TTC549 (cell line): Measurements from ENCODE around the gene KCTD20.

Experiments
- FAIRE-seq: peaks from 2 replicates; lab custom pipeline; 2012; peaks lifted over from hg19 to GRCh38; lab: Jason Lieb, UNC

Gene KCTD20

GRCh38 chr6:36493859-36494258, 51.1 kb downstream of the KCTD20 start:
- FAIRE-seq: no peak

GRCh38 chr6:36495086-36495485, 52.3 kb downstream of the KCTD20 start:
- FAIRE-seq: no peak

GRCh38 chr6:36499918-36500317, 57.1 kb downstream of the KCTD20 start:
- no peak for FAIRE-seq

DNA sequence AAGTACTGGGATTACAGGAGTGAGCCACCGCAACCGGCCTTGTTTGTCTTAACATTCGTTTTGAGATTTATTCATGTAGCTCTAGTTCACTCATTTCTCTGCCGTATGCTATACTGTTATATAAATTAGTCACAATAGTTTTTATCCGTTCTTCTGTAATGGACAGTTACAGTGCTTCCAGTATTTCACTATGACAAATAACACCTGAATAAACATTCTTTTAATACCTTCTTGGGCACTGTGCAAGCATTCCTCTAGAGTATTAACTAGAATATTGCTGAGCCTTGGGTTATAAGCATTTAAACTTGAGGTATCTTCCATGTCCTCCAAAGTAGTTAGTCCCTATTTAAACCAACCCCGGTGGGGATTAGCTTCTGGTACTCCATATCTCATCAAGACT, 58.9 kb downstream of the KCTD20 start:
- FAIRE-seq: no peak

DNA sequence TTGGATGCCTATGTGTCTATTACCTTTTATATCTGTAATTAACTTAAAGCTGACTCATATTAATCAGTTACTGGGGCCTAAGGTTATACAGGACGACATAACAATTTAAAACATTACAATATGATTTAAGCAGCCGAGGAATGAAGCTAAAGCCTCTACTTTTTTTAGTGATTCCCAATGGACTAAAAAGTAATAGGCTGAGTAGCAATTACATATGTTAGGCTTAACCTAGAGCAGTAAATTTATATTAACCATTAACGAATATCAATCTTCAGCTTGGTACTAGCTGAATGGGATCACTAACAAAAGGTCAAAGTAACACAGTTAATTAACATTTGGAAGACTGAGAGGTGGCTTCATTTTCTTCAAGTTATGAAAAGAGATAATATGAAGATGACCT, 61.4 kb downstream of the KCTD20 start:
- no peak for FAIRE-seq

DNA sequence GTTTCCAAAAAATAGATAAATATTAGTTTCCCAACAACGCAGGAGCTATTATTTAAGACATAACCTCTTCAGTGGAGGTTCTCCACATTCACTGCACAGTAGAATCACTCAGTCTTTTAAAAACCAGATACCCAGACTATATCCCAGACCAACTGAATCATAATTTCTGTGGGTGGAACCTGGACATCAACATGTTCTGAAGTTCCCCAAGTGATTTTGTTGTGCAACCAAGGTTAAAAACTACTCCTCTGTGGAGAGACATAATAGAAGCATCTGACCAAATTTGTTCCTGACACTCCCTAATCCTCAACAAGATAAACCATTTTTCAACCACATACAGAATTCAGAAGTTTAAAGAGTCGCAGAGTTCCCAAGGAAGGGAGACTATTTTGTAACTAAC, 62.2 kb downstream of the KCTD20 start:
- no peak for FAIRE-seq

- FAIRE-seq: no peak
Measured at GRCh38 chr6:36505744-36506534, 63.1 kb downstream of the KCTD20 start.

GRCh38 chr6:36506611-36507010, 63.8 kb downstream of the KCTD20 start:
- no peak for FAIRE-seq

DNA sequence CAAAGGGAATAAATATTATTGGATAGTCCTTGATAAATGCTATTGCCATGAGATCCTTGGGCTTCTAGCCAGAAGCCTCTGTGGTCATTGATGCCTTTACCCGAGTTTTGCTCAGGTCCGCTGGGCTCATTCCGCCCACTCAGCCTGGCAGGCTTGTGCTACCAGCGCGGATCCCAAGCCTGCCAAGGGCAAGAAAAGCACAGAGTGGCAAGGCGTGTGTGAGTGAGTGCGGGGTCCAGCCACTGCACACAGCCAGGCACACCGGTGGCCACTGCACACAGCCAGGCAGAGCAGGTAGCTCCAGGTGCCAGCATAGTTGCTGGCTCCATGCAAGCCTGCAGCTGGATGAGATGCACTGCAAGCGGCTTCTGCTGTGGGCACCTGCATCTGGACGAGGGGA, 65.7 kb downstream of the KCTD20 start:
- FAIRE-seq: no peak

DNA sequence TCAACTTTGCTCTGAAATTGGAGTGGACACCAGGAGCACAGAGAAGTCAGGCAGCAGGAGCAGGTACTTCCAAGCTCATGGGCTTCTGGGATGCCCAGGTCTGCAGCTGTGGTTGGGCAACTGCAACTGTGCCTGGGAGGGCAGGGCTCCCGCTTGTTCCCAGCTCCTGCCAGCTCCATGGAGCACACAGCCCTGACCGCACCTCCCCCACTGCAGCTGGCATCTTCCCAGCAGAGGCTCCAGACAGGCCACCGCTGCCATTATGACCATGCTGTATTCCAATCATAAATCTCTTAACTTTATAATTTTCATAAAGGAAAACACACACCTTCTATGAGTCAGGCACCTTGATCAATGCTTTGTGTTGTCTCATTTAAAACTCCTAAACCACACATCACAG, 67.6 kb downstream of the KCTD20 start:
- no peak for FAIRE-seq

DNA sequence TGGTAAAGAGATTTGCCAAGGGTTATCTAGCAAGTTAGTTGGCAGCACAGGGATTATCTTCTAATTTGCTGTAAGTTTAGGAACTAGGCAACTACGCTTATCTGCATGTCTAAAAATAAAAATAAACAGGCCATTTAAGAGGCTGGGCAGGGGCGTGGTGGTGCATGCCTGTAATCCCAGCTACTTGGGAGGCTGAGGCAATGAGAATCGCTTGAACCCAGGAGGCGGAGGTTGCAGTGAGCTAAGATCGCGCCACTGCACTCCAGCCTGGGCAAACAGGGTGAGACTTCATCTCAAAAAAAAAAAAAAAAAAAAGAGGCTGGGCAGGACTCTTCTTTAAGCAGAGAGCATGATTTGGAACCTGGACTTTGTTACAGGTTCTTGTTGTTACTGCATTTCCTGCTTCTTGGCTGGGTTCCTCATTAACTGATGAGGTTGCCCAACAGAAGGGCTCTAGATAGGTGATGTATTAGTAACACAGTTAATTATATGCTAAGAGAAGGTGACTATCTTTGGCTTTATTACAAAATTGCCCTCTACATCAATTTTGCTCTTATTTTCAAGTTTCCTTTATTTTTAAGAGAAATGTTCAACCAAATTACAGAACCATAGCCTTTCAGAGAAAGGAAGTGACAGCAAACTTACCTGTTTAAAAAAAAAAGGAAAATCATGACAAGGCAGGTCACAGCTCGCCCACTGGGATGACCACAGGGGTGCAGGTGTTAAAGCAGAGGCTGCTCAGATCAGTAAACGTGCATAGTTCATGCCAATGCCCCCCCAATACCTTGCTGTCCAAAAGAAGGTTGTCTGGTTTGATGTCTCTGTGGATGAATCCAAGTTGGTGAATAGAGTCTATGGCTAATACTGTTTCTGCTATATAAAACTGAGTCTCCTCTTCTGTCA, 72.0 kb downstream of the KCTD20 start:
- FAIRE-seq: no peak

- no peak for FAIRE-seq
Measured at GRCh38 chr6:36515844-36516243, 73.0 kb downstream of the KCTD20 start.

GRCh38 chr6:36516559-36516958, 73.8 kb downstream of the KCTD20 start:
- no peak for FAIRE-seq

DNA sequence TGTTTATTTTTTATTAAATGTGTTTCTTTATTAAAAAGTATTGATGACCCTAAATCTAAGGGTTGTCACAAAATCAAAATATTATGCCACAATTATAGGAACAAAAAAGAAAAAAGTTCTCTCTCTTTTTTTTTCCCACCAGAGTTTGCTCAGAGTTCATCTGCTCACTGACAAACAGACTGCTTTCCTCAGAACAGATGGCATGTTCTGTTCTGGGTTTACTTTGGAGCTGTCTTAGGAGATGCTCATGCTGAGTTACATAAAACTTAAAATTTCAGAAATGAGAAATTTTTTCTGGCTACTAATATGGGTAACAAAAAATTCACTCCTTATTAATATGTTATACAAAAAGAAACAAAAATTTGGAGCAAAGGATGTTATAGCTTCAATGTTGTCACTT, 74.2 kb downstream of the KCTD20 start:
- FAIRE-seq: no peak

DNA sequence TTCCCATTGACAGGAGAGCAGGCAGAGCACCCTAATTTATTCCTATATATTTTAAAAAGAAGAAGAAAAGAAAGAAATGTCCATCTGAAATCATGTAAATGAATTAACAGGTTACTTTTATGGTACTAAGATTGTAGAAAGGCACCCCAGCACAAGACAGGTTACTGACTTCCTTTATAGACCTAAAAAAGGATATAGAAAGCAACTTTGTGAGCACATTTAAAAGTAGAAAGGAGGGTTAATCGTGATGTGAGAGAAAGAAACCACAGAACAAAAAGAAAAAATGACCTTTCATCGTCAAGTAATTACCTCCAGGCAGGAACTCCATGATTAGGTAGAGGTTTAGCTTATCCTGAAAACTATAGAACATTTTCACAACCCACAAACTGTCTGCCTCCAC, 74.6 kb downstream of the KCTD20 start:
- no peak for FAIRE-seq

- no peak for FAIRE-seq
Measured at GRCh38 chr6:36519352-36519751, 76.6 kb downstream of the KCTD20 start.

- FAIRE-seq: no peak
Measured at GRCh38 chr6:36523451-36523850, 80.7 kb downstream of the KCTD20 start.

GRCh38 chr6:36523936-36524499, 81.2 kb downstream of the KCTD20 start:
- FAIRE-seq: no peak

GRCh38 chr6:36524871-36525270, 82.1 kb downstream of the KCTD20 start:
- no peak for FAIRE-seq

GRCh38 chr6:36525346-36525745, 82.5 kb downstream of the KCTD20 start:
- no peak for FAIRE-seq

GRCh38 chr6:36526066-36526465, 83.3 kb downstream of the KCTD20 start:
- no peak for FAIRE-seq

- no peak for FAIRE-seq
Measured at GRCh38 chr6:36533321-36533720, 90.5 kb downstream of the KCTD20 start.

GRCh38 chr6:36536873-36537547, 94.2 kb downstream of the KCTD20 start:
- no peak for FAIRE-seq
